ENCODE results near the gene PHETA2.

The PHETA2 gene, protein sequence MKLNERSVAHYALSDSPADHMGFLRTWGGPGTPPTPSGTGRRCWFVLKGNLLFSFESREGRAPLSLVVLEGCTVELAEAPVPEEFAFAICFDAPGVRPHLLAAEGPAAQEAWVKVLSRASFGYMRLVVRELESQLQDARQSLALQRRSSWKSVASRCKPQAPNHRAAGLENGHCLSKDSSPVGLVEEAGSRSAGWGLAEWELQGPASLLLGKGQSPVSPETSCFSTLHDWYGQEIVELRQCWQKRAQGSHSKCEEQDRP

DNA sequence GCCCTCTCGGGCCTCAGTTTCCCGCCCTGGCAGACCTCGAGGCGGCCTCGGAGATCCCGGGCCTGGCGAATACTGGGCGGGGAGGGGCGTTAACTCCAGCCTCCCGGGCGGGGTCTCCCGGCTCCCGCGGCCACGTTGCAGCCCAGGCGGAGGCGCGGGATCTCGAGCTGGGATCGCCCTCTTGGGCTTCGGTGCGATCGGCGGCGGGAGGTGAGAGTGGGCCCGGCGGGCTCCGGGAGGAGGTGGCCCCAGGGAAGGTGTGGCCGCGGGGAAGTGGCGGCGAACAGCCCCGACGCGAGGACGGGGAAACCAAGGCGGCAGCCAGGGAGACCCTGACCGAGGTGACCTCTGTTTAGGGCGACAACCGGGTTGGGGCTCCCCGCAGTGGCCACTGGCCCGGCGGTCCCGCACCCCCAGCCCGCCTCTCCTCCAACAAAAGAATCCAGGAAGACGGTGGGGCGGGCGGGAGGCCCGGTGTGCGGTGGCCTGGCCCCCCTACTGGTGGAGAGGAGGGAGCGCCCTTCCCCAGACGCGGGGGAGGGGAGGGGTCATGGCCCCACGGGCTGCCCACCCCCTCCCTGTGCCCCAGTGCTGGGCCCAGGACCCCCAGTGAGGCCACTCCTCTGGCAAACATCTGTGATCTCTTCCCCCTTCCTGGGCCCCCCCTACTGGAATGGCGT lies at the start of gene PHETA2:
TSS of gene PHETA2 (plus strand) at position 117 of the 680 bp plus-strand sequence. CDS start 3,046 bp downstream, outside the sequence.
- DNase-seq (ENCODE audit: low spot score): peak; percentile 56

DNA sequence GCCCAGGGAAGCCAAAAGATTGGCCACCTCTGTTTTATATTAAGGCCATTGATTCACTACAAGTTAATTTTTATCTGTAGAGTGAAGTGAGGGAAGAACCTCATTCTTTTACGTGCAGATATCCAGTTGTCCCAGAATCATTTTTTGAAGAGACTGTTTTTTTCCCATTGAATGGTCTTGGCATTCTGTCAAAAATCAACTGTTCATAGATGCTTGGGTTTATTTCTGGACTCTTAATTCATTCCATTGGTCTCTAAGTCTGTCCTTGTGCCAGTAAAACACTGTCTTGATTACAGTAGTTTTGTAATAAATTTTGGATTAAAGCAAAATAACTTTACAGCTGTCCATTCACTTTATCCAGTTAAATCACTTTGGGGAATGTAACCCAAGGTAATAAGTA lies 48.6 kb upstream of the PHETA2 start:
- DNase-seq (ENCODE audit: low spot score): no peak

DNA sequence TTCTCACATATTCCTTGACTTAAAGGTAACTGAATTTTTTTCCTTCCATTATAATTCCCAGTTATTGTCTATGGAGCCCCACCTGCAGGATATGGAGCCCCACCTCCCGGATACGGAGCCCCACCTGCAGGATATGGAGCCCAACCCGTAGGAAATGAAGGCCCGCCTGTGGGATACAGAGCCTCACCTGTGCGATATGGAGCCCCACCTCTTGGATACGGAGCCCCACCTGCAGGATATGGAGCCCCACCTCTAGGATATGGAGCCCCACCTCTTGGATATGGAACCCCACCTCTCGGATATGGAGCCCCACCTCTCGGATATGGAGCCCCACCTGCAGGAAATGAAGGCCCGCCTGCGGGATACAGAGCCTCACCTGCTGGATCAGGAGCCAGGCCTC lies 47.3 kb upstream of the PHETA2 start:
- no peak for DNase-seq (ENCODE audit: low spot score)

DNA sequence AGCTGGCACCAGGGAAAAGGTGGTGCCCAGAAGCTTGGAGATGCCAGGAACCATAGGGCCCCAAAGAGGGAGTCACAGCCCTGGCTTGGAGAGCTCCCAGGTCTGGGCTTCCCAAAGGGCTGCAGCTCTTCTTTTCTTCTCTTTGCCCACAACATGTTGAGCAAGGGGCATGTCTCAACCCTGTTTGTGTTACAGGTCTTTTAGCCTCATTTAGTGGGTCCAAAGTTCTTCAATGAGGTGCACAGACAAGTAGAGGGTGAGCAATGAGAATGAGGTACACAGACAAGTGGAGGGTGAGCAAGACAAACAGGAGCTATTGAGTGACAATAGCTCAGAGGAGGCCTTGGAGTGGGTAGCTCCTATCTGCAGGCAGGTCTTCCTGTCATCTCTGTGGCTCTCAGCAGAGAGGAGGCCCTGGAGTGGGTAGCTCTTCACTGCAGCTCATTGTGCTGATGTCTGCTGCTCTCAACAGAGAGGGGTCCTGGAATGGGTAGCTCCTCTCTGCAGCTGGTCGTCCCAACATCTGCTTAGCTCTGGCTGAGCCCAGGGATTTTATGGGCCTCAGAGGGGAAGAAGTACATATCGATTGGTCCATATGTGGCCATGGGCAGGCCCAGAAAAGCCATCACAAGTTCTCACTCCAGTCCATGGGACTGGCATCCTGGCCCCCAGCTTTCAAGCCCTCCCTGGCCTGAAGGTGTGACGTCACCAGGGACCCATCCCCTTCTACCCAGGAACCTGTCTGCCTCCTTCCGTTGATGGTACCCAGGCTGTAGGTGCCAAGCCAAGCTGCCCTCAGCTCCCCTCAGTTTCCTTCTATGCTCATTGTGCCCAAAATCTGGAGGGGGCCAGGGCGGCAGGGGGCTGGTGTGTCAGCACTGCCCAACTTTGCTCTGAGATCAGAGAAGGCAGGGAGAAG lies 40.5 kb upstream of the PHETA2 start:
- DNase-seq (ENCODE audit: low spot score): no peak

DNA sequence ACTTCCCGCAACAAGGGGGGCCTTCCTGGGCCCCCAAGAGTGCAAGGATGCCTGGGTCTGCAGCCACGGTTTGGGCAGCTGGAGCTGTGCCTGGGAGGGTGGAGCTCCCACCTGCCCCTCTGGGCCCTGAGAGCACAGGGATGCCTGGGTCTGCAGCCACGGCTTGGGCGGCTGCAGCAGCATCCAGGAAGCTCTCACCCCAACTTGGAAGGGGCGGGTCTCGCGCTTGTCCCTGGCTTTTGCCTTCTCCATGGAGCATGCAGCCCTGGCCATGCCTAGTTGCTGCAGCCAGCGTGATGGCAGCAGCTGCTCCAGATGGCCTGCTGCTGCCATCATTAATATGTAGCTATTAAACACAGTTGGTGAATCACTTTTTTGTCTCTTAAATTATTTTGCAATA lies 38.8 kb upstream of the PHETA2 start:
- no peak for DNase-seq (ENCODE audit: low spot score)

DNA sequence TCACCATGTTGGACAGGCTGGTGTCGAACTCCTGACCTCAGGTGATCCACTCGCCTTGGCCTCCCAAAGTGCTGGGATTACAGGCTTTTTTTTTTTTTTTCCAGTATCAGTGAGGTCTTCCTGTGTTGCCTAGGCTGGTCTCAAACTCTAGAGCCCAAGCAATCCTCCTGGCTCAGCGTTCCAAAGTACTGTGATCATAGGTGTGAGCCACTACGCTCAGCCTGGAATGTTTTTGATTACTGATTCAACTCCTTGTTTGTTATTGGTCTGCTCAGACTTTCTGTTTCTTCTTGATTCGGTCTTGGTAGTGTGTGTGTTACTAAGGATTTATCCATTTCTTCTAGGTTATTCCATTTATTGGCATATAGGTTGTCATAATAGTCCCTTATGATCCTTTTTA lies 34.8 kb upstream of the PHETA2 start:
- no peak for DNase-seq (ENCODE audit: low spot score)

DNA sequence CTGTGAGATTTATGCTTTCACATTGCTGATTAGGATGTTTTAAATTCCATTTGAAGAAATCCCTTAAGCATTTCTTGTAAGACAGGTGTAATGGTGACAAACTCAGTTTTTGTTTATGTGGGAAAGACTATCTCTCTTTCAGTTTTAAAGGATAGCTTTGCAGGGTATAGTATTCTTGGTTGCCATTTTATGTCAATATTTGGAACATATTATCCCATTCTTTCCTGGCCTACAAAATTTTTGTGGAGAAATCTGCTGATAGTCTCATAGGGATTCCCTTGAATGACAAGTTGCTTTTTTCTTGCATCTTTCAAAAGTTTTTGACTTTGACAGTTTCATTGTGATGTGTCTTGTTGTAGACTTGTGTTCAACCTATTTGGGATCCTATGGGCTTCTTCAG lies 32.3 kb upstream of the PHETA2 start:
- DNase-seq (ENCODE audit: low spot score): no peak

DNA sequence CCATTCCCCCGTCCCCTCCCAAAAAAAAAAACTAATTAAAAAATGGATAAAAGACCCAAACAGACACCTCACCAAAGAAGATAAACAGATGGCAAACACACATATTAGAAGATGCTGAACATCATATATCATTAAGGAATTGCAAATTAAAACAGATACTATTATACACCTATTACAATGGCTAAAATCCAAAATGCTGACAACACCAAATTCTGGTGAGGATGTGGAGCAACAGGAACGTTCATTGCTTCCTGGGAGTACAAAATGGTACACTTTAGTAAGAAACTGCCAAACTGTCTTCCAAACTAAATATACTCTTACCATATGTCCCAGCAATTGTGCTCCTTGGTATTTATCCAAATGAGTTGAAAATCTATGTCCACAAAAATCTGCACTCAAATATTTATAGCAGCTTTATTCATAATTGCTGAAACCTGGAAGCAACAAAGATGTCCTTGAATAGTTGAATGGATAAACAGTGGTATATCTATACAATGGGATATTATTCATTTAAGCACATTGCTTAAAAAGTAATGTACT lies 23.3 kb upstream of the PHETA2 start:
- DNase-seq (ENCODE audit: low spot score): no peak

DNA sequence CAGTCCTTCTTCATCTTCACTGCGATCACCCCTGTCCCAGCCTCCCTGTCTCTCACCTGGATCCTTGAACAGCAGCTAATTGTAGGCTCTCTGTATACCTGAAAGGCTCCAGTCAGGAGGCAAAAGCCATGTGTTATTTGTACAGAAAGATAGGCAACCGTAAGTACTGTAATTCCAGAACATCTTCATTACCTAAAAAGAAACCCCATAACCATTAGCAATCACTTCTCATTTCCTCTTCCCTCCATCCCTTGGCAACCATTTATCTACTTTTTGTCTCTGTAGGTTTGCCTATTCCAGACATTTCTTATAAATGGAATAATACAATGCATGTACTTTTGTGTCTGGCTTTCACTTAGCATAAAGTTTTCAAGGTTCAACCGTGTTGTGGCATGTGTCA lies 21.3 kb upstream of the PHETA2 start:
- DNase-seq (ENCODE audit: low spot score): no peak

DNA sequence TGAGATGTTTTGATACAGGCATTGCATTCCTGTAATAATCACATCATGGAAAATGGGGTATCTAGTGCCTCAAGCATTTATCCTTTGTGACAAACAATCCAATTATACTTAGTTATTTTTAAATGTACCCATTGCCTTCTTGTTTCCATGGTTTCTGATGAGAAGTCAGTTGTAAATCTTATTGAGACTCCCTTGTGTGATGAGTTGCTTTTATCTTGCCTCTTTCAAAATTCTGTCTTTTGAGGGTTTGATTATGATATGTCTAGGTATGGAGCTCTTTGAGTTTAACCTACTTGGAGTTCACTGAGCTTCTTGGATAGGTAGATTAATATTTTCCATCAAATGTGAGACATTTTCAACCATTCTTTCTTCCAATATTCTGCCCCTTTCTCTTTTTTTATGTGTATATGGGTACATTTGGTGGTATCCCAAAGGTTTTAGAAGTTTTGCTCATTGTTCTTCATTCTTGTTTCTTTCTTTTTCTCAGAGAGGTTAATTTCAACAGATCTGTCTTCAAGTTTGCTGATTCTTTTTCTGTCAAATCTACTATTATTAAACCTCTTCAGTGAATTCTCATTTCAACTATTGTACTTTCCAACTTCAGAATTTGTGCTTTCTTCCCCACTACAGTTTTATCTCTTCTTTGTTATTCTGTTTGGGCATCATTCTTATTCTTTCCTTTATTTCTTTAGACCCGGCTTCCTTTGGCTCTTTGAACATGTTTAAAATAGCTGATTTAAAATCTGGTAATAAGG lies 17.1 kb upstream of the PHETA2 start:
- no peak for DNase-seq (ENCODE audit: low spot score)

DNA sequence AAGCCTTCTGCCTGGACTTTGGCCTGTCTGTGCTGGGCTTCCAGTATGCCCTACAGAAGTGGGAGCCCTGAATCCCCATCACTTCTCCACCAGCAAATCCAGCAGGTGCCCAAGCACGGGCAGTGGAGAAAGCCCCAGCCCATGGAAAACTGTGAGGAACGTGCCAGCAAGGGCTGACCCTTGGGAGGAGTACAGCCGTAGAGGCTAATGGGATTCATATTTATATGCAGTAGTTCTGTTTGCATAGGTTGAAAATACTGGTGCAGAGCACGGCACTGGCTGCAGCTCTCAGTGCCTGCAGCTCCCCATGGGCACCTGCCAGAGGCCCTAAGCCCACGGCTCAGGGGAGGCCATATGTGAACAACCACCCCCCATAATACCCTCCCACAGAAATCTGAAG lies 13.6 kb upstream of the PHETA2 start:
- DNase-seq (ENCODE audit: low spot score): no peak

DNA sequence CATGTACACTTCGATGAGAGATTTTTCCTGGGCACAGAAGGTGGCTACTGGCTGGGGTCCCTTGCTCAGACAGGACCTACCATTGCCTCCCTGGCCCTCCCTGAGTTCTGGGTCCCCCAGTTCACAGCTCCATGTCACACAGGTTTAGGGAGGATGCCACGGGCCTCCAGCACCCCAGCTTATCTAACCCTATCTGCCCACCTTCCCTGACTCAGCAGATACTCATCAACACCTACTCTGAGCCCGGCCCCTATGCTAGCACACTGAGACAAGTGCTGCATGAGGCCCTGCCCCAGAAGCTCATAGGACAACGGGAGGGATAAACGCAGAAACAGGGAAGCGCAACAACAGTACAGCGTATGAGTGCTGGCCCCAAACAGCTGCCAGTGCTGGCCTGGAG lies 13.0 kb upstream of the PHETA2 start:
- peak; percentile 20 for DNase-seq (ENCODE audit: low spot score)

DNA sequence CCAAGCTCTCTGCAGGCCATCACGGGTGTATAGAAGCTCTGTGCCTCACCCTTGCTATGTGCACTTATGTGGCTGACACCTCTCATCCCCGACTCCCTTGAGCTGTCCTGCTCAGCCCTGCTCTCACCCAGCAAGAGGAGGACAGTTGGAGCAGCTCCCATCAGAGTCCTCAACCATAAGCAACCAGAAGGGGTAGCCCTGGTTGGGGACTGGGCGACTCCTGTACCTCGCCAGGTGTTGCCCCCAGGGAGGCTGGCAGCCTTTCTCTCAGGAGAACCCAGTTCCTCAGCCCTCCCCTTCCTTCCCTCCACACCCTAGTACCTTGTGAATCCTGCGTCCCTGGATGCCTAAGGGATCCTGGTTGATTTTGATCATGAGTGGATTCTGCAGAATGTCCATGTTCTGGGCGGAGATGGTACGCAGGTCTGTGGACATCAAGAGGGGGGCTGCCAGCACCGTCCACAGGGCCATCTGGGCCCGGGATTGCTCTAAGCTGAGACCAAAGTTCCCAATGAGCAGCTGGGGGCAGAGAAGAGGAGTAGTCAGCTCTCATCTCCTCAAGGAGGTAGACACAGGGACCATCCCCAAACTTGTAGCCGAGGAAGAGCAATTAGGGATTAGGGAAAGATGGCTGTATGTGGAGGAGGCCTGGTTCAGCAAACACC lies 11.4 kb upstream of the PHETA2 start:
- peak; percentile 20 for DNase-seq (ENCODE audit: low spot score)

DNA sequence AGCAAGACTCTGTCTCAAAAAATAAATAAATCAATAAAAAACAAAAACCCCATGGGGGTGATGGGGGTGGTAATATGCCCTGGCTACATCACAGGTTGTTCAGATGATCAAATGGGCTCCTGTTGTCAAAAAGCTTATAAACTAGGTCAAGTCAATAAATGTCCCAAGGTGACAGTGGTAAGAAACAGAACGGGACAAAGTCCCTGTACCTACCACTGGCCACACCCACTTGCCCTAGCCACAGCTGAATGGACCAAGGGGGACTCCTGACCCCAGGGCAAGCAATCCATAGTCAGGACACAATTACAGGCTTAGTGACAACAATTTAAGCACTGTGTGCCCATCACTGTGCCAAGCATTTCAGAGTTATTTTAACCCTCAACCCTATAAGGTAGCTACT lies 9.4 kb upstream of the PHETA2 start:
- DNase-seq (ENCODE audit: low spot score): peak; percentile 19

DNA sequence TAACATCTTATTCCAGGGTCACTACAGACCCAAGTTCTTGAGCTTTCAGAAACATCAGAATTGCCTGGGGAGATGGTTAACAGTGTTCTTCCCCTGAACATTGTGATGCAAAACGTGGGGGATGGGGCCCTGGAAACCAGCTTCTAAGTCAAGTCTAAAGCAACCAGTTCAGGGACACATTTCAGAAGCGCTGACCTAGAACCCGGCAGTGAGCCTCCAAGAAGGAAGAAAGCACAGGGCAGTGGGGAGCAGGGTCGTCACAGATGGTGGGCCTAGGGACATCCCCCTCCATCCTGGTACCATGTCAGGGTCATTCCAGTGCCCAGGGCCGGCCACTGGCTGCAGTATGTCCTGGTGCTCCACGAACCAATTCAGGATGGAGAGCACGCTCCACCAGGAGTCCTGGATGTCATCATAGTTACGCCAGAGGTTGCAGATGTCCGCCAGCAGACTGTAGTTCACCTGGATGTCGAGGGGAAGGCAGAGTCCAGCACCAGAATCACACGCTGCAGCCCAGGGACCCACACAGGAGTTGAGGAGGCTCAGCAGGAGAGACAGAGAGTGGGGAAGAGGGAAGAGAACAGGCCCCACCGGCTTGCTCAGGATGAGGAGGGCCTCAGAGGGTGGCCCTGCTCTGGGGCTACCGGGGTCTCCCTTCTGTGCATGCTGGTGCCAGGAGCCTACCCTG lies 8.5 kb upstream of the PHETA2 start:
- peak; percentile 23 for DNase-seq (ENCODE audit: low spot score)

DNA sequence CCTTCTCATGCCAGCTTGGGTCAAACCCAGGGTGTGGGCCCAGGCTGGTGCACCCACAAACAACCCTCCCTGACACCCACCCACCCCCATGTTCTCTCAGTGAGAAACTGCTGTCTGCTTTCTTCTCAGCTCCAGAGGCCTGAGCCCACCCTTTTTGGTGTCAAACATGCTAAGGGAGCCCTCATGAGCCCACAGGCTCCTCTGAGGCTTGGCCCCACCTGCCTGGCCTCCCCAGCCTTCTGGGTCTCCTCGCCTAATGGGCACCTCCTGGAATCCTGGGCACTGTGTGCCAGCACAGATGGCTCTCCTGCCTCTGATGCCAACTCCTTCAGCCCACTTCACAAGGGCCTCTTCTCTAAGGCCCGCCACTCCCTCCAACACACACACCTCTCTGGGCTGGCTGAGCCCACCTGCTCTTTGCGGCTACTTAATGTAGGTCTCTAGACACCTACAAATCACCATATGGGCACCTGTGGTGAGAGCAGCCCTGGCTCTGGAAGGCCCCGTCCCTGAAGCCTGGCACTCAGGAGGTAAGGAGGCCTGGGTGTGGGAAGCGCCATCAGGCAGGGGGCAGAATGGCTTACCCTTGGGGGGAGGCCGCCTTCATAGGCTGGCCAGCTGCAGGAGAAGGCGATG lies 7.8 kb upstream of the PHETA2 start:
- peak; percentile 17 for DNase-seq (ENCODE audit: low spot score)

DNA sequence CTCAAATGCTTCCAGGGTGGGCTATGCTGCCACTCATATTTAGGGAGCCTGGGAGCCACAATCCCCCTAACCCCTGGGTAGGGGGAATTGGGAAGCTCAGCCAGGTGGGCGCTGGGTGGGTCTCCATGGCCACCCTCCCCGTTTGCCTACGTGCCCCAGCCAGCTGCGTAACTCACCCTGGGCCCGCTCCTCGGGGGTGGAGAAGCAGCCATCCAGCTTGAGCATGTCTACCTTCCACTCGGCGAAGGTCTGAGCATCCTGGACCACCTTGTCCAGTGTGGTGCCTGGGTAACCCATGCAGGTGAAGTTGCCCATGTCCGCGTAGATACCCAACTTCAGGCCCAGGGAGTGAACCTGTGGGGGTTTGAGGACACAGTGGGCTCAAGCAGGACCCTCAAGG lies 7.1 kb upstream of the PHETA2 start:
- peak; percentile 23 for DNase-seq (ENCODE audit: low spot score)

DNA sequence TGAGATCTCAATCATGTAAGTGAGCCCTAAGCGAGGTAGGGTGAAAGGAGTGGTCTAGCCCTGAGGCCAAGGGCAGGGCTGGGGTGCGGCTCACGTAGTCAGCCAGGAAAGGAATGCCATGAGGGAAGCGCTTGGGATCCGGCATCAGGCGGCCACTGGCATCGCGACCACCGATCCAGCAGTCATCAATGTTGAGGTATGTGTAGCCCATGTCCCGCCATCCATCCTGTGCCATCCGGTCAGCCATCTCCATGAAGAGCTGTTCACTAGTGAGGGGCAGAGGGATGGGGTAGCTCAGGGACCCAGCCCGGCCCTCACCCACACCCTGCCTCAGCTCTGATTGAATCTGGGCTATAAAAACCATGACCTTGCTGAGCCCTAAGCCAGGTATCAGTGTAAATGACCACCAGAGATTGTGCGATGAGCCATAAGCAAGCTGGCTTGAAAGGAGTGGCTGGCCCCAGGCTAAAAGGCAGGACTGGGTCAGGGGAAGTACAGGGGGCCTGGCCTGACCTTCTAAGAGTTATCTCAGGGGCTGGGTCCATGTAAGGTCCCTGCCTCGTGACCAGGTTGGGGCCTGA lies 6.3 kb upstream of the PHETA2 start:
- no peak for DNase-seq (ENCODE audit: low spot score)

DNA sequence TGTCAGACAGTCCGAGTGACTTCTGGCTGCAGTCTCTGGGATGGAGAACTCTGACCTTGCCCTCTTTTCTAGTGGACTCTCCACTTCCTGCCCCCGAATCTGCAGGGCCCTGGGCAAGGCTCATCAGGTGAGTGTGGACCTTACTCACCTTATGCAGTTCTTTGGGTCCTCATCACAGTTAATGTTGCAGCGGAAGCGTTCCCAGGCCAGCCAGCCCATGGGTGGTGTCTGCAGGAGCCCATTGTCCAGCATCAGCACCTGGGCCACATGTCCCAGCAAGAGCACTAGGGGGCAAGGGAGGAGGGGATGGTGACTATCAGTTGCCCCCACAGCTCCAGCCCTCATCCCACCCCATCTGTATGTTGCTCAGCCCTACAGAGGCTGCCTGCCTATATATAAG lies 5.8 kb upstream of the PHETA2 start:
- no peak for DNase-seq (ENCODE audit: low spot score)
